ENCODE data around the gene CD1C. TPM values are rescaled to one million over a fixed set of nuclear protein-coding genes. Genes with fewer than 3 reads are reported as not detected.
"Not testable (repeated sequence)": the region's sequence is repeated elsewhere in the genome, so short reads cannot be mapped to it uniquely, and the experiment has no call there.

The CD1C gene
- polyA plus RNA-seq, 1 of the 3 experiments (the other 2 are of a cell fraction), result not detected

- H3F3A ChIP-seq (replicated peaks; ENCODE audit: insufficient read depth), result no peaks in the 10 kb centered on the region
- no peak for DNase-seq
- no peak for TF ChIP-seq NFIC (IDR thresholded peaks at IDR 0.05; ENCODE audit: borderline replicate concordance)
- H3K4me3 ChIP-seq (ENCODE audit: low read depth in 2 of 2, low read length in 1 of 2), result no peak overlapping the region
- H4K20me1 ChIP-seq (ENCODE audit: insufficient read depth), result no peaks in the 10 kb centered on the region
- no peaks in the 10 kb centered on the region for H3K9me2 ChIP-seq
- no peaks in the 10 kb centered on the region for H3K36me3 ChIP-seq (replicated peaks in 1 of 2; ENCODE audit: control insufficient read depth in 1 of 2, insufficient read depth in 2 of 2, low read length in 1 of 2)
- H3K4me2 ChIP-seq, result no peak overlapping the region
- no peak overlapping the region for H2AFZ ChIP-seq (ENCODE audit: low read depth)
- H3K4me1 ChIP-seq (ENCODE audit: control insufficient read depth in 1 of 2, insufficient read depth in 2 of 2, low read depth in 1 of 2, low read length in 1 of 2), result no peaks in the 10 kb centered on the region
- peaks cover 12% of the 10 kb centered on the region for H3K27me3 ChIP-seq (ENCODE audit: insufficient read depth)
- WGBS (ENCODE audit: low lambda C conversion rate), result 0% methylated on average over 2 of the region's 2 CpGs
- ChIA-PET CTCF (no interaction called here), POLR2A (no interaction called here)
- H3K9me3 ChIP-seq, result no peaks in the 10 kb centered on the region
- no peak overlapping the region for H3K27ac ChIP-seq (ENCODE audit: low read depth in 2 of 2, low read length in 1 of 2)
- no peaks in the 10 kb centered on the region for H3K79me2 ChIP-seq (ENCODE audit: insufficient read depth)
- no peak overlapping the region for H3K9ac ChIP-seq
These were observed 44.9 kb downstream of the CD1C start for GRCh38 chr1:158334526-158335212.

- ChIA-PET CTCF (no interaction called here), POLR2A (no interaction called here)
- Histone ChIP-seq H2AFZ (ENCODE audit: low read depth) (no peak overlapping the region), H3K9ac (no peak overlapping the region), H3K4me1 (ENCODE audit: control insufficient read depth in 1 of 2, insufficient read depth in 2 of 2, low read depth in 1 of 2, low read length in 1 of 2) (no peaks in the 10 kb centered on the region), H3K4me2 (no peak overlapping the region), H3K36me3 (replicated peaks in 1 of 2; ENCODE audit: control insufficient read depth in 1 of 2, insufficient read depth in 2 of 2, low read length in 1 of 2) (no peaks in the 10 kb centered on the region), H4K20me1 (ENCODE audit: insufficient read depth) (no peaks in the 10 kb centered on the region), H3K79me2 (ENCODE audit: insufficient read depth) (no peaks in the 10 kb centered on the region), H3K27me3 (ENCODE audit: insufficient read depth) (peaks cover 10% of the 10 kb centered on the region), H3F3A (replicated peaks; ENCODE audit: insufficient read depth) (no peaks in the 10 kb centered on the region), H3K27ac (ENCODE audit: low read depth in 2 of 2, low read length in 1 of 2) (no peak overlapping the region), H3K9me3 (no peaks in the 10 kb centered on the region), H3K9me2 (no peaks in the 10 kb centered on the region), H3K4me3 (ENCODE audit: low read depth in 2 of 2, low read length in 1 of 2) (no peak overlapping the region)
- DNase-seq, result no peak
- TF ChIP-seq USF2 (IDR thresholded peaks at IDR 0.05; ENCODE audit: borderline replicate concordance, low read depth, low read length), result no peak
- no peak for TF ChIP-seq POLR2AphosphoS5 (IDR thresholded peaks at IDR 0.05; ENCODE audit: low read depth, low read length)
- no peak for TF ChIP-seq YY1 (IDR thresholded peaks at IDR 0.05; ENCODE audit: low read depth)
- TF ChIP-seq PBX3 (IDR thresholded peaks at IDR 0.05), result no peak
- TF ChIP-seq RAD21 (IDR thresholded peaks at IDR 0.05; ENCODE audit: low read length), result no peak
- TF ChIP-seq ELF1 (IDR thresholded peaks at IDR 0.05), result no peak
- TF ChIP-seq ZBTB33 (IDR thresholded peaks at IDR 0.05; ENCODE audit: borderline replicate concordance, low read depth), result no peak
- TF ChIP-seq TCF12 (IDR thresholded peaks at IDR 0.05), result no peak
- TF ChIP-seq MAX (IDR thresholded peaks at IDR 0.05; ENCODE audit: low read depth), result no peak
- TF ChIP-seq GABPA (IDR thresholded peaks at IDR 0.05; ENCODE audit: low read depth), result no peak
- no peak for TF ChIP-seq FOXJ3 (CRISPR knock-in tag; IDR thresholded peaks at IDR 0.05)
- no peak for TF ChIP-seq NRF1 (IDR thresholded peaks at IDR 0.05; ENCODE audit: low read depth, low read length)
These were observed 45.5 kb downstream of the CD1C start for GRCh38 chr1:158335213-158335532.

- H3K27me3 ChIP-seq (ENCODE audit: insufficient read depth); CTCF ChIA-PET: not testable (repeated sequence)
These were observed 46.7 kb downstream of the CD1C start for GRCh38 chr1:158336413-158336812.

More at GRCh38 chr1:158336413-158336812, 46.7 kb downstream of the CD1C start:
- H2AFZ ChIP-seq (ENCODE audit: low read depth); H4K20me1 ChIP-seq (ENCODE audit: insufficient read depth); H3K9me2 ChIP-seq; H3K4me1 ChIP-seq (ENCODE audit: control insufficient read depth in 1 of 2, insufficient read depth in 2 of 2, low read depth in 1 of 2, low read length in 1 of 2); H3K79me2 ChIP-seq (ENCODE audit: insufficient read depth); H3F3A ChIP-seq (replicated peaks; ENCODE audit: insufficient read depth); H3K9ac ChIP-seq; DNase-seq; H3K4me2 ChIP-seq; H3K27ac ChIP-seq (ENCODE audit: low read depth in 2 of 2, low read length in 1 of 2); H3K4me3 ChIP-seq (ENCODE audit: low read depth in 2 of 2, low read length in 1 of 2); POLR2A ChIA-PET; H3K9me3 ChIP-seq; H3K36me3 ChIP-seq (replicated peaks in 1 of 2; ENCODE audit: control insufficient read depth in 1 of 2, insufficient read depth in 2 of 2, low read length in 1 of 2): not testable (repeated sequence)
- WGBS (ENCODE audit: low lambda C conversion rate), result 0% methylated on average over 5 of the region's 7 CpGs

Measured in SK-N-SH (cell line).